OCI-LY3 (cell line): ENCODE data around the gene POP5.

ENCODE experiments used
- CTCF ChIP-seq: fragments of 200-600, 300-600 bp; sonication (generic); IDR thresholded peaks from 2 replicates; pipeline ENCODE4 v1.5.1; 2014; ENCODE audit warnings: antibody characterized with exemption, low read length, low read depth
- EZH2phosphoT487 ChIP-seq: fragments of 200-600 bp; shearing (Covaris generic); IDR thresholded peaks from 2 replicates; pipeline ENCODE4 v1.6.1; 2018; ENCODE audit warnings: antibody characterized with exemption, mixed run types, low read depth

DNA sequence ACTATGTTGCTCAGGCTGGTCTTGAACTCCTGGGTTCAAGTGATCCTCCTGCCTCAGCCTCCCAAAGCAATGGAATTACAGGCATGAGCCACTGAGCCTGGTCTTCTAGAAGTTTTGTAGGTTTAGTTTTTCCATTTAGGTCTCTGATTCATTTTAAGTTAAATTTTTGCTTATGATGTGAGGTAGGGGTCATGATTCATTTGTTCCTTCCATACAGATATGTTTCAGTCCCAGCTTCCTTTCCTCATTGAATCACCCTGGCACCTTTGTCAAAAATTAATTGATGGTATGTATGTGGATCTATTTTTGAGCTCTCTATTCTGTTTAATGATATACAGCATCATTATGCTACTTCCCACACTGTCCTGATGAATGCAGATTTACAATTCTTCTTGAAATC, 33.6 kb upstream of the POP5 start:
- TF ChIP-seq CTCF (no peak), EZH2phosphoT487 (no peak)
